ENCODE data around the gene ORMDL3.
"Not testable (repeated sequence)": the region's sequence is repeated elsewhere in the genome, so short reads cannot be mapped to it uniquely, and the experiment has no call there.

Gene ORMDL3

GRCh38 chr17:39949028-39949427 is 21.6 kb upstream of the ORMDL3 start:
- in situ Hi-C loops (cut with HindIII; ENCODE audit: low pct_ligation_motif_present, low sequenced_read_pairs) = no loop called here

GRCh38 chr17:39948489-39948828 is 21.1 kb upstream of the ORMDL3 start:
- DNase-seq; H3K27ac ChIP-seq; H3K36me3 ChIP-seq (replicated peaks); H3K27me3 ChIP-seq (replicated peaks); H3K4me3 ChIP-seq (ENCODE audit: low read depth, low read length); in situ Hi-C loops (cut with HindIII; ENCODE audit: low pct_ligation_motif_present, low sequenced_read_pairs): not testable (repeated sequence)

More at GRCh38 chr17:39949028-39949427, 21.6 kb upstream of the ORMDL3 start:
- no peak for DNase-seq
- no peak overlapping the region for H3K27ac ChIP-seq
- TF ChIP-seq CTCF (IDR thresholded peaks at IDR 0.05; ENCODE audit: low read depth, low read length, missing control alignments) = no peak
- H3K27me3 ChIP-seq (replicated peaks) = no peaks in the 10 kb centered on the region
- H3K4me3 ChIP-seq (ENCODE audit: low read depth, low read length) = no peak overlapping the region
- H3K36me3 ChIP-seq (replicated peaks) = no peaks in the 10 kb centered on the region

DNA sequence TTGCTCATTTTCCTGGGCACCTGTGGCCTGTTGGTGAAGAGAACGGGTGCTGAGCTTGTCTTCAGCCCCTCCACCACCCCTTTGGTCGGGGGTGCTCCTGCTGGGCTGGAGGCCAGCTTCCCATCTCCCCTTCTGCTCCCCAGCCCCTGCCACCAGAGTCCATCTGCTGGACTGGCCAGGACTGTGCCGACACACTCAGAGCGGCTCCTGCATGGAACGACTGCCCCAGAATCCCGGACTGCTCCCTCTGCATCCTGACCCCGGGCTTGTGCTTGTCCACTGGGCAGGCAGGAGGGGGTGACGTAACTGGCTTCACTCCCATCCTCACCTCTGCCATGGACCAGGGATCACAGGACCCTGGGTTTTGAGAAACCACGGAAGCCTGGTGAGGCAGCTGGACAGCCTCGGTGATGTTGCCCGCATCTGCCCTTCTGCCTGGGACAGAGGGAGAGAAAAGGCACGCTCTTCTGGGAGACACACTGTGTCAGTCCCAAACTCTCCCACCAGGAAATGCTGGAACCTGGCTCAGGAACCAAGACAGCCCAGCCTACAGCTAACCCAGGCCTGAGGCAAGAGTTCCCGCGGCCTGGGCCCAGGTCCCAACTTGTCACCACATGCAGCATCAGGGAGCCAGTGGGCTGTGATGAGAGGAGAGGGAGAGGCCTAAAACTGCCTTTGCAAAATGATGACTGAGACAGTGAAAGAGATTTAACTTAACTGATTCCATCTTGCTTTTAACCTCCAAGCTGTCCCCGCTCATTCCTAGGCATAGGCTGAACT is 19.3 kb upstream of the ORMDL3 start:
- H3K27ac ChIP-seq = no peak overlapping the region
- no peak for DNase-seq
- no peaks in the 10 kb centered on the region for H3K36me3 ChIP-seq (replicated peaks)
- no peak overlapping the region for H3K4me3 ChIP-seq (ENCODE audit: low read depth, low read length)
- TF ChIP-seq CTCF (IDR thresholded peaks at IDR 0.05; ENCODE audit: low read depth, low read length, missing control alignments) = no peak
- no peaks in the 10 kb centered on the region for H3K27me3 ChIP-seq (replicated peaks)
- in situ Hi-C loops (cut with HindIII; ENCODE audit: low pct_ligation_motif_present, low sequenced_read_pairs) = no loop called here

- no peaks in the 10 kb centered on the region for H3K27me3 ChIP-seq (replicated peaks)
- H3K27ac ChIP-seq = no peak overlapping the region
- H3K4me3 ChIP-seq (ENCODE audit: low read depth, low read length) = no peak overlapping the region
- no peak for TF ChIP-seq CTCF (IDR thresholded peaks at IDR 0.05; ENCODE audit: low read depth, low read length, missing control alignments)
- H3K36me3 ChIP-seq (replicated peaks) = no peaks in the 10 kb centered on the region
- in situ Hi-C loops (cut with HindIII; ENCODE audit: low pct_ligation_motif_present, low sequenced_read_pairs) = no loop called here
- no peak for DNase-seq
Measured at GRCh38 chr17:39944393-39944711, 17.0 kb upstream of the ORMDL3 start.

DNA sequence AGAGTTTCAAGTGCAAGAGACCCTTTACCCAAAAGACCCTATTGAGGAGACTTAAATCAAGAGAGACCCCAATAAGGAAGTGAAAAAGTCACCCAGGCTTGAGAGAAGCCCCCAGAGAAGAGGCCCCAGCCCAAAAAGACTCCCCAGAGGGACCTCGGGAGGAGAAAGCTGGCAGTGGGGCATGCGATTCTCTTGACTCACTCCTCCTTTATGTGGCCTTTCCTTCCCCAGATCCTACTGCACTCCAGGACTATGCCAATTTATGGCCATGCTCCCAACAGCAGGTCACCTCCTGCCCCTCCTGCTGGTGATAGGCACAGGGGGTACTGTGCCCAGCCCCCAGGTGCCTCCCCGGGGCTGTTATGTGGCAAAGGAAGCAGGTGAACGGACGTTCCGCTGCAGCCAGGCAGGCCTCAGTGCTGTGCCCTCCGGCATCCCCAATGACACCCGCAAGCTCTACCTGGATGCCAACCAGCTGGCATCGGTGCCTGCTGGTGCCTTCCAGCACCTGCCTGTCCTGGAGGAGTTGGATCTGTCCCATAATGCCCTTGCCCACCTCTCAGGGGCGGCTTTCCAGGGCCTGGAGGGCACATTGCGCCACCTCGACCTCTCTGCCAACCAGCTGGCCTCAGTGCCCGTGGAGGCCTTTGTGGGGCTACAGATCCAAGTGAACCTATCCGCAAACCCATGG is 16.4 kb upstream of the ORMDL3 start:
- no peaks in the 10 kb centered on the region for H3K27me3 ChIP-seq (replicated peaks)
- H3K27ac ChIP-seq = no peak overlapping the region
- DNase-seq = no peak
- no peak overlapping the region for H3K4me3 ChIP-seq (ENCODE audit: low read depth, low read length)
- H3K36me3 ChIP-seq (replicated peaks) = no peaks in the 10 kb centered on the region
- in situ Hi-C loops (cut with HindIII; ENCODE audit: low pct_ligation_motif_present, low sequenced_read_pairs) = no loop called here
- TF ChIP-seq CTCF (IDR thresholded peaks at IDR 0.05; ENCODE audit: low read depth, low read length, missing control alignments) = no peak

GRCh38 chr17:39939588-39940419 is 12.4 kb upstream of the ORMDL3 start:
- H3K4me3 ChIP-seq (ENCODE audit: low read depth, low read length) = no peak overlapping the region
- no peaks in the 10 kb centered on the region for H3K27me3 ChIP-seq (replicated peaks)
- DNase-seq = peak; percentile 87
- peak; percentile 80 for TF ChIP-seq CTCF (IDR thresholded peaks at IDR 0.05; ENCODE audit: low read depth, low read length, missing control alignments)
- H3K36me3 ChIP-seq (replicated peaks) = no peaks in the 10 kb centered on the region
- in situ Hi-C loops (cut with HindIII; ENCODE audit: low pct_ligation_motif_present, low sequenced_read_pairs) = no loop called here
- peak overlapping the region; percentile 67 for H3K27ac ChIP-seq
